ENCODE results near the gene RC3H2. TPM values are rescaled to one million over a fixed set of nuclear protein-coding genes. Genes with fewer than 3 reads are reported as not detected.
"Not testable (repeated sequence)": the region's sequence is repeated elsewhere in the genome, so short reads cannot be mapped to it uniquely, and the experiment has no call there.

Gene RC3H2
- total RNA-seq, 2 experiments from 2014 or later, result 45.0 to 73.7 TPM

DNA sequence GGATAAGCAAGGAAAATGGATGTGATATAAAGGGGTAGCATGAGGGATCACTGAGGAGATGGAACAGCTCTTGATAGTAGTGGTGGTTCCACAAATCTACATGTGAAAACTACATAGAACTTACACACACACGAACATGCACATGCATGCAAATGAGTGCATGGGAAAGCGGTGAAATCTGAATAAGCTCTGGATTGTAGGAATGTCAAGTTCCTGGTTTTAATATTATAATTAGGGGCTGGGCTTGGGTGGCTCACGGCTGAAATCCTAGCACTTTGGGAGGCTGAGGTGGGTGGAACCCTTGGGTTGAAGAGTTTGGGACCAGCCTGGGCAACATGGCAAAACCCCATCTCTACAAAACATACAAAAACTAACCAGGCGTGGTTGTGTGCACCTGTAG, 63.7 kb downstream of the RC3H2 start:
- no peaks in the 10 kb centered on the region for H3K79me2 ChIP-seq (ENCODE audit: insufficient read depth, low read depth, low read length)
- TF ChIP-seq, protein P1, sequence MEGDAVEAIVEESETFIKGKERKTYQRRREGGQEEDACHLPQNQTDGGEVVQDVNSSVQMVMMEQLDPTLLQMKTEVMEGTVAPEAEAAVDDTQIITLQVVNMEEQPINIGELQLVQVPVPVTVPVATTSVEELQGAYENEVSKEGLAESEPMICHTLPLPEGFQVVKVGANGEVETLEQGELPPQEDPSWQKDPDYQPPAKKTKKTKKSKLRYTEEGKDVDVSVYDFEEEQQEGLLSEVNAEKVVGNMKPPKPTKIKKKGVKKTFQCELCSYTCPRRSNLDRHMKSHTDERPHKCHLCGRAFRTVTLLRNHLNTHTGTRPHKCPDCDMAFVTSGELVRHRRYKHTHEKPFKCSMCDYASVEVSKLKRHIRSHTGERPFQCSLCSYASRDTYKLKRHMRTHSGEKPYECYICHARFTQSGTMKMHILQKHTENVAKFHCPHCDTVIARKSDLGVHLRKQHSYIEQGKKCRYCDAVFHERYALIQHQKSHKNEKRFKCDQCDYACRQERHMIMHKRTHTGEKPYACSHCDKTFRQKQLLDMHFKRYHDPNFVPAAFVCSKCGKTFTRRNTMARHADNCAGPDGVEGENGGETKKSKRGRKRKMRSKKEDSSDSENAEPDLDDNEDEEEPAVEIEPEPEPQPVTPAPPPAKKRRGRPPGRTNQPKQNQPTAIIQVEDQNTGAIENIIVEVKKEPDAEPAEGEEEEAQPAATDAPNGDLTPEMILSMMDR (conservative IDR thresholded peaks at IDR 0.05; ENCODE audit: low read length), result no peak
- no peak for TF ChIP-seq EZH2phosphoT487 (IDR thresholded peaks at IDR 0.05; ENCODE audit: borderline replicate concordance, low read depth, low read length)
- no peaks in the 10 kb centered on the region for H4K20me1 ChIP-seq (ENCODE audit: insufficient read depth, low read length)
- peaks cover 11% of the 10 kb centered on the region for H3K36me3 ChIP-seq (ENCODE audit: insufficient read depth, low read length)
- H3K4me1 ChIP-seq (ENCODE audit: insufficient read depth, low read length, poor library complexity, severe bottlenecking), result no peaks in the 10 kb centered on the region
- intact Hi-C loops (cut with micrococcal nuclease; ENCODE audit: unreplicated experiment), result no loop called here
- H3K9me3 ChIP-seq (ENCODE audit: low read length), result no peaks in the 10 kb centered on the region
- no peak overlapping the region for H2AFZ ChIP-seq (ENCODE audit: low read length)
- no peak overlapping the region for H3K4me3 ChIP-seq (ENCODE audit: low read depth, low read length, poor library complexity, severe bottlenecking)
- ChIA-PET CTCF (ENCODE audit: unreplicated experiment) (no interaction called here), POLR2A (no interaction called here)
- DNase-seq (ENCODE audit: low spot score), result no peak
- no peak overlapping the region for H3K27ac ChIP-seq (ENCODE audit: low read depth, low read length, poor library complexity, severe bottlenecking)
- H3K4me2 ChIP-seq (ENCODE audit: low read length), result no peak overlapping the region
- no peaks in the 10 kb centered on the region for H3K9me2 ChIP-seq (ENCODE audit: insufficient read depth, low read length)
- no TSS peak for BruUV-seq (replicated peaks)

DNA sequence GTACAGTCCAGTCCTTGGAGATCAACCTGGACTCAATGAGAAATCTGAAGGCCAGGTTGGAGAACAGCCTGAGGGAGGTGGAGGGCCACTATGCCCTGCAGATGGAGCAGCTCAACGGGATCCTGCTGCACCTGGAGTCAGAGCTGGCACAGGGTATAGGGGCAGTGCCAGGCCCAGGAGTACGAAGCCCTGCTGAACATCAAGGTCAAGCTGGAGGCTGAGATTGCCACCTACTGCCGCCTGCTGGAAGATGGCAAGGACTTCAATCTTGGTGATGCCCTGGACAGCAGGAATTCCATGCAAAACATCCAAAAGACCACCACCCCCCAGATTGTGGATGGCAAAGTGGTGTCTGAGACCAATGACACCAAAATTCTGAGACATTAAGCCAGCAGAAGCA, 66.7 kb downstream of the RC3H2 start:
- H3K4me3 ChIP-seq (ENCODE audit: low read depth, low read length, poor library complexity, severe bottlenecking); H3K36me3 ChIP-seq (ENCODE audit: insufficient read depth, low read length); H4K20me1 ChIP-seq (ENCODE audit: insufficient read depth, low read length); H3K27ac ChIP-seq (ENCODE audit: low read depth, low read length, poor library complexity, severe bottlenecking); H3K9me2 ChIP-seq (ENCODE audit: insufficient read depth, low read length); DNase-seq (ENCODE audit: low spot score); H3K79me2 ChIP-seq (ENCODE audit: insufficient read depth, low read depth, low read length); H3K9me3 ChIP-seq (ENCODE audit: low read length); H3K4me2 ChIP-seq (ENCODE audit: low read length); BruUV-seq (replicated peaks); POLR2A ChIA-PET; intact Hi-C loops (cut with micrococcal nuclease; ENCODE audit: unreplicated experiment); H2AFZ ChIP-seq (ENCODE audit: low read length): not testable (repeated sequence)
- TF ChIP-seq, protein P1 (conservative IDR thresholded peaks at IDR 0.05; ENCODE audit: low read length), result peak; percentile 40; the same call in 1 of the 2 replicates
- H3K4me1 ChIP-seq (ENCODE audit: insufficient read depth, low read length, poor library complexity, severe bottlenecking), result peaks cover 11% of the 10 kb centered on the region
- CTCF ChIA-PET (ENCODE audit: unreplicated experiment), result interaction anchor here (0.6 kb wide), 1 partner anchor 11 kb away, joined by 3 read pairs; no protein-coding TSS in a partner anchor

DNA sequence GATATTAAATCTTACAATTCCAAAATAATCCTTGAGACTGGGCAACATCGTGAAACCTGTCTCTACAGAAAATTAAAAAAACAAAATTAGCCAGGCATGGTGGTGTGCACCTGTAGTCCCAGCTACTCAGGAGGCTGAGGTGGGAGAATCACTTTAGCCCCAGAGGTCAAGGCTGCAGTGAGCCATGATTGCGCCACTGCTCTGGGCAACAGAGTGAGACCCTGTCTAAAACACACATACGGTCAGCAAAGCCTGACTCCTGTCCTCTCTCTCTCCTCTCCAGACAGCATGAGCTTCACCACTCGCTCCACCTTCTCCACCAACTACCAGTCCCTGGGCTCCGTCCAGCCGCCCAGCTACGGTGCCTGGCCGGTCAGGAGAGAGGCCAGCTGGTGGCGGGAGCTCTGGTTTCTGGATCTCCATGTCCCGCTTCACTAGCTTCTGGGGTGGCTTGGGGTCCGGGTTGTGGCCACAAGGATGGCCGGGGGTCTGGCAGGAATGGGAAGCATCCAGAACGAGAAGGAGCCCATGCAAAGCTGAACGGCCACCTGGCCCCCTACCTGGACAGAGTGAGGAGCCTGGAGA, 67.8 kb downstream of the RC3H2 start:
- H3K4me2 ChIP-seq (ENCODE audit: low read length), result no peak overlapping the region
- H3K4me1 ChIP-seq (ENCODE audit: insufficient read depth, low read length, poor library complexity, severe bottlenecking), result peaks cover 11% of the 10 kb centered on the region
- DNase-seq (ENCODE audit: low spot score), result no peak
- H3K9me2 ChIP-seq (ENCODE audit: insufficient read depth, low read length), result no peaks in the 10 kb centered on the region
- H4K20me1 ChIP-seq (ENCODE audit: insufficient read depth, low read length), result no peaks in the 10 kb centered on the region
- no peak overlapping the region for H3K27ac ChIP-seq (ENCODE audit: low read depth, low read length, poor library complexity, severe bottlenecking)
- ChIA-PET CTCF (ENCODE audit: unreplicated experiment) (interaction anchor here (0.8 kb wide), 1 partner anchor 236 kb away, joined by 4 read pairs; no protein-coding TSS in a partner anchor), POLR2A (no interaction called here)
- BruUV-seq (replicated peaks), result no TSS peak
- intact Hi-C loops (cut with micrococcal nuclease; ENCODE audit: unreplicated experiment), result no loop called here
- no peak for TF ChIP-seq EZH2phosphoT487 (IDR thresholded peaks at IDR 0.05; ENCODE audit: borderline replicate concordance, low read depth, low read length)
- TF ChIP-seq, protein P1 (conservative IDR thresholded peaks at IDR 0.05; ENCODE audit: low read length), result no peak
- no peak overlapping the region for H2AFZ ChIP-seq (ENCODE audit: low read length)
- H3K79me2 ChIP-seq (ENCODE audit: insufficient read depth, low read depth, low read length), result no peaks in the 10 kb centered on the region
- no peaks in the 10 kb centered on the region for H3K36me3 ChIP-seq (ENCODE audit: insufficient read depth, low read length)
- no peak overlapping the region for H3K4me3 ChIP-seq (ENCODE audit: low read depth, low read length, poor library complexity, severe bottlenecking)
- no peaks in the 10 kb centered on the region for H3K9me3 ChIP-seq (ENCODE audit: low read length)

Measured in OCI-LY7 (cell line).